AG09319 (cell line): ENCODE results near the gene TBC1D3C.
"Not testable (repeated sequence)": the region's sequence is repeated elsewhere in the genome, so short reads cannot be mapped to it uniquely, and the experiment has no call there.

ENCODE experiments used
- DNase-seq: peaks from one replicate; pipeline ENCODE4 v3.0.0-alpha.2; 2010; ENCODE audit warnings: low read depth; ENCODE audit errors: extremely low read depth

TBC1D3C gene

GRCh38 chr17:38068534-38068933 is at the start of gene TBC1D3C:
Gene TBC1D3C (minus strand): TSS chr17:38068634. CDS start chr17:38067066, 1,568 bp downstream.
- not testable (repeated sequence) for DNase-seq

DNA sequence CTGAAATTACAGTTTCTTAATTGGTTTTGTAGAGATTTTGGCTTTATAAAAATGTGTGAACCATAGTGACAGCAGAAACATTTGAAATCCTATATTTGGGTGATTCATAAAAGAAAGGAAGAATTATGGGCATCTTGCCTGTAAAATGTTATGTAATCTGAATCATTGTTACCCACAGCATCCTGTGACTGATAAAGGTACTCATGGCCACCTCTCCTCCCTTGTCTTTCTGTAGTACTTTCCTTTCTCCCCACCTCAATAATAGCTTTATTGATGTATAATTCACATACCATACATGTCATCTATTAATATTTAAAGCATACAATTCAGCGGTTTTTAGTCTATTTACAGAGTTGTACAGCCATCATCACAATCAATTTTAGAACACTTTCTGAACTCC is 30.8 kb upstream of the TBC1D3C start:
- DNase-seq: not testable (repeated sequence)

DNA sequence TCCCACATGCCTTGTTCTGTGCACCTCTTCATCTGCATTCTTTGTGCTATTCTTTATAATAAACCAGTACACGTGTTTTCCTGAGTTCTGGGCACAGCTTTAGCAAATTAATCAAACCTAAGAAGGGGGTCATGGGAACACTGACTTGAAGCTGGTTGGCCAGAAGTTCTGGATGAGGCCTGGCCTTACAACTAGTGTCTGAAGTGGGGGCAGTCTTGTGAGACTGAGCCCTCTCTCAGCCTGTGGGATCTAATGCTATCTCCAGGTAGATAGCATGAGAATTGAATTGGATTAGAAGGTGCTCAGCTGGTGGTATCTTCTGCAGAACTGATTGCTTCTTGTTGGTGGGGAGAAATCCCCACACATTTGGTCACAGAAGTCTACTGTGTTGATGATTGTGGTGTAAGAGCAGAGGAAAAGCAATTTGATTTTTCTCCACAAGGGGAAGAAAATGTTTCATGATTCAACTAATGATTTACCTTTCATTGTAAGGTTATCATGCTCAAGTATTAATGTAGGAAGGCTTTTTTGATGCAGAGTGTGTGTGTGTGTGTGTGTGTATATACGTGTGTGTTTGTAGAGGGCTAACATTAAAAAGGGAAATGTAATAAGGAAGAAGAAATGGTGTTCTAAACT is 25.7 kb upstream of the TBC1D3C start:
- not testable (repeated sequence) for DNase-seq

- not testable (repeated sequence) for DNase-seq
These were observed 19.7 kb upstream of the TBC1D3C start for GRCh38 chr17:38088120-38088519.

DNA sequence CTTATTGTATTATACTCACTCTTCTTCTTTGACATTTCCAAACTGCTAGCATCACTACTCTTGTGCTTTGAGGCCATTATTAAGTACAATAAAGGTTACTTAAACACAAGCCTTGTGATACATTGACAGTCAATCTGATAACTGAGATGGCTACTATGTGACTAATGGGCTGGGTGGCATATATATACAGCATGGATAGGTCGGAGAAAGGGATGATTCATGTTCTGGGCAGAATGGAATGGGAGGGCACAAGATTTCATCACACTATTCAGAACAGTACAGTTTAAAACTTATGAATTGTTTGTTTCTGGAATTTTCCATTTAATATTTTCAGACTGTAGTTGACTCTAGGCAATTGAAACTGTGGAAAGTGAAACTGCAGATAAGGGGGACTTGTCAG is 18.9 kb upstream of the TBC1D3C start:
- not testable (repeated sequence) for DNase-seq
